Measurements from ENCODE around the gene MTARC1.

MTARC1 gene

DNA sequence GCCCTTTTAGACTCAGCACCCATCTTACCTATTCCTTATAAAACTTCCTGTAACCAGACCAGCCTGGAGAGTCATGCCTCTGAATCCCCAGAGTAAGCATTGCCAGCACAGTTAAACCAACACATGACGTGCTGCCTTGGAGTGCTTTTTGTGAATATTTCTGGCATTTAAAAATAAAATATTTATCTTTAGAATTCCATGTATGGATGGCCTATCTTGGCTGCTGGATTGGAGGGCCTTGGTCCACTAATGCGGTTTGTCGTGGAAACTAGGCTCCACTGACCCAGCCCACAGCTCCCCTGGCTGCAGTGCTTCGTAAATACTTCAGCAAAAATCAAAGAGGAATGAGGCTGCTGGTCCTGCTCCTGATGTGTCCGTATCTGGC, 17.5 kb downstream of the MTARC1 start:
- WGBS (ENCODE audit: extremely low coverage, insufficient coverage, insufficient read length): no CpG with 5 or more reads among the region's 5 CpGs
- peaks cover 21 to 47% of the 10 kb centered on the region in 2 experiments for H3K36me3 ChIP-seq (ENCODE audit: control insufficient read depth in 1 of 2, insufficient read depth in 2 of 2, low read length in 2 of 2)

DNA sequence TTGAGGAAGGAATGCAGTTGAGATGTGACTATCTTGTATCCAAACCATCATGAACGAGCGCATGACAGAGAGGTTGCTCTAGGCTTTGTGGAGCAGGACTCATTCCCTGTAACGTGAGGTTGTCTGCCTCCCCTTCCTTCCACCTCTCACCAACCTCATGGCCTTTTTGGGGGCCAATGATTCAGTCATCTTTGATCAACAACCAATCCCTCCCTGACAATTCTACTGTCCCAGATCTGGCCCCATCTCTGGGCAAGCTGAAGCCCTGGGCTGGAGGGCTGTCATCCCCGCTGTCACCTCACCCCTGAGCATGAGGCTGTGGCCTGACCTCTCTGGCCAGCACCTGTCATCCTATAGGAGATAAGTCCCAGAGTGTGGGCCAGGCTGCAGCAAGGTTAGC, 19.7 kb downstream of the MTARC1 start:
- H4K12ac ChIP-seq (ENCODE audit: low read depth, low read length): no peak overlapping the region
- no peak overlapping the region for H3K14ac ChIP-seq (ENCODE audit: low read length)
- no peak overlapping the region for H2AK5ac ChIP-seq (ENCODE audit: low read length)
- H2BK12ac ChIP-seq (ENCODE audit: low read length): no peak overlapping the region
- no peak overlapping the region for H2BK5ac ChIP-seq (ENCODE audit: low read depth, low read length, poor library complexity)
- H2BK120ac ChIP-seq (ENCODE audit: insufficient read depth, low read length, poor library complexity): no peak overlapping the region
- WGBS (ENCODE audit: extremely low coverage, insufficient coverage, insufficient read length): no CpG with 5 or more reads among the region's 4 CpGs
- H4K91ac ChIP-seq (ENCODE audit: low read depth, low read length): no peak overlapping the region
- H3K36me3 ChIP-seq (ENCODE audit: control insufficient read depth in 1 of 2, insufficient read depth in 2 of 2, low read length in 2 of 2): peaks cover 15 to 37% of the 10 kb centered on the region in 2 experiments
- H3K27ac ChIP-seq (ENCODE audit: low read depth, low read length): no peak overlapping the region
- no peaks in the 10 kb centered on the region for H3K79me2 ChIP-seq (ENCODE audit: control insufficient read depth, insufficient read depth, low read length, poor library complexity)
- no peaks in the 10 kb centered on the region for H3K9me3 ChIP-seq (ENCODE audit: insufficient read depth, low read depth, low read length)
- no peak overlapping the region for H2AFZ ChIP-seq (ENCODE audit: insufficient read depth, low read length, poor library complexity)
- H3K18ac ChIP-seq (ENCODE audit: low read length): no peak overlapping the region
- peaks cover 0 to 2% of the 10 kb centered on the region in 2 experiments for H3K4me1 ChIP-seq (ENCODE audit: control insufficient read depth in 1 of 2, insufficient read depth in 2 of 2, low read length in 2 of 2)
- H3K27me3 ChIP-seq (ENCODE audit: insufficient read depth, low read length): no peaks in the 10 kb centered on the region
- H3K4me2 ChIP-seq (ENCODE audit: low read length): no peak overlapping the region
- H3K23ac ChIP-seq (ENCODE audit: low read length): no peak overlapping the region
- no peak overlapping the region for H3K9ac ChIP-seq (ENCODE audit: low read length)
- no peak overlapping the region for H3K4ac ChIP-seq (ENCODE audit: low read depth, low read length)
- no peaks in the 10 kb centered on the region for H3K79me1 ChIP-seq (ENCODE audit: low read length)
- H4K8ac ChIP-seq (ENCODE audit: low read depth, low read length): no peak overlapping the region
- DNase-seq: no peak
- no peak overlapping the region for H3K4me3 ChIP-seq (ENCODE audit: low read depth, low read length)

More for the DNA sequence above, 17.5 kb downstream of the MTARC1 start:
- no peak overlapping the region for H2BK12ac ChIP-seq (ENCODE audit: low read length)
- H3K23ac ChIP-seq (ENCODE audit: low read length): no peak overlapping the region
- no peaks in the 10 kb centered on the region for H3K27me3 ChIP-seq (ENCODE audit: insufficient read depth, low read length)
- H4K8ac ChIP-seq (ENCODE audit: low read depth, low read length): no peak overlapping the region
- H3K4ac ChIP-seq (ENCODE audit: low read depth, low read length): no peak overlapping the region
- no peak for DNase-seq
- no peak overlapping the region for H3K14ac ChIP-seq (ENCODE audit: low read length)
- no peak overlapping the region for H3K18ac ChIP-seq (ENCODE audit: low read length)
- no peak overlapping the region for H2AFZ ChIP-seq (ENCODE audit: insufficient read depth, low read length, poor library complexity)
- no peaks in the 10 kb centered on the region for H3K4me1 ChIP-seq (ENCODE audit: control insufficient read depth in 1 of 2, insufficient read depth in 2 of 2, low read length in 2 of 2)
- no peaks in the 10 kb centered on the region for H3K79me2 ChIP-seq (ENCODE audit: control insufficient read depth, insufficient read depth, low read length, poor library complexity)
- no peaks in the 10 kb centered on the region for H3K9me3 ChIP-seq (ENCODE audit: insufficient read depth, low read depth, low read length)
- H3K79me1 ChIP-seq (ENCODE audit: low read length): no peaks in the 10 kb centered on the region
- H3K4me3 ChIP-seq (ENCODE audit: low read depth, low read length): no peak overlapping the region
- H3K4me2 ChIP-seq (ENCODE audit: low read length): no peak overlapping the region
- H4K12ac ChIP-seq (ENCODE audit: low read depth, low read length): no peak overlapping the region
- no peak overlapping the region for H3K9ac ChIP-seq (ENCODE audit: low read length)
- H2BK5ac ChIP-seq (ENCODE audit: low read depth, low read length, poor library complexity): no peak overlapping the region
- H3K27ac ChIP-seq (ENCODE audit: low read depth, low read length): no peak overlapping the region
- no peak overlapping the region for H2BK120ac ChIP-seq (ENCODE audit: insufficient read depth, low read length, poor library complexity)
- H4K91ac ChIP-seq (ENCODE audit: low read depth, low read length): no peak overlapping the region
- no peak overlapping the region for H2AK5ac ChIP-seq (ENCODE audit: low read length)

DNA sequence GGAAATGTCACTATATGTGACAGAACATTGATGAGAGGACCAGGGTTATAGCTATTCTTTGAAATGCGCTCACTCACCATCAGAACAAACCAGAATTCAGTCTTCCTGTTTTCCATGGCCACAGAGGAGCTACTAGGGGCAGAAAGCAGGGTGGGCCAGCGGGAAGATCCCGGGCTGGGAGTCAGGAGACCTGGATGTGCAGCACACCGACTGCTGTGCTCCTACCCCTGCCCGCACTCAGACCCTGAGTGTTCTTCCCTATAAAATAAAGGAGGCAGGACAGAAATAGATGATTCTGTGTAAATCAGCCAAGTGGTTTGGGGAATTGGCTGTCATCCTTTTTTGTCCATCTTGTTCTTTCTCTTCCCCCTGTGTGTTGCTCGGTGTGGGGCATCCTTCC, 21.0 kb downstream of the MTARC1 start:
- peaks cover 11 to 30% of the 10 kb centered on the region in 2 experiments for H3K36me3 ChIP-seq (ENCODE audit: control insufficient read depth in 1 of 2, insufficient read depth in 2 of 2, low read length in 2 of 2)
- H3K79me1 ChIP-seq (ENCODE audit: low read length): no peaks in the 10 kb centered on the region
- H2AK5ac ChIP-seq (ENCODE audit: low read length): no peak overlapping the region
- no peak overlapping the region for H3K9ac ChIP-seq (ENCODE audit: low read length)
- H2AFZ ChIP-seq (ENCODE audit: insufficient read depth, low read length, poor library complexity): no peak overlapping the region
- H3K23ac ChIP-seq (ENCODE audit: low read length): no peak overlapping the region
- no peak overlapping the region for H2BK5ac ChIP-seq (ENCODE audit: low read depth, low read length, poor library complexity)
- no peak overlapping the region for H3K18ac ChIP-seq (ENCODE audit: low read length)
- H2BK12ac ChIP-seq (ENCODE audit: low read length): no peak overlapping the region
- DNase-seq: no peak
- H3K14ac ChIP-seq (ENCODE audit: low read length): no peak overlapping the region
- no peak overlapping the region for H4K91ac ChIP-seq (ENCODE audit: low read depth, low read length)
- H3K4ac ChIP-seq (ENCODE audit: low read depth, low read length): no peak overlapping the region
- no peaks in the 10 kb centered on the region for H3K27me3 ChIP-seq (ENCODE audit: insufficient read depth, low read length)
- H3K9me3 ChIP-seq (ENCODE audit: insufficient read depth, low read depth, low read length): no peaks in the 10 kb centered on the region
- H3K4me3 ChIP-seq (ENCODE audit: low read depth, low read length): no peak overlapping the region
- peaks cover 0 to 4% of the 10 kb centered on the region in 2 experiments for H3K4me1 ChIP-seq (ENCODE audit: control insufficient read depth in 1 of 2, insufficient read depth in 2 of 2, low read length in 2 of 2)
- H3K27ac ChIP-seq (ENCODE audit: low read depth, low read length): no peak overlapping the region
- H2BK120ac ChIP-seq (ENCODE audit: insufficient read depth, low read length, poor library complexity): no peak overlapping the region
- no peak overlapping the region for H3K4me2 ChIP-seq (ENCODE audit: low read length)
- no peak overlapping the region for H4K12ac ChIP-seq (ENCODE audit: low read depth, low read length)
- no peak overlapping the region for H4K8ac ChIP-seq (ENCODE audit: low read depth, low read length)
- H3K79me2 ChIP-seq (ENCODE audit: control insufficient read depth, insufficient read depth, low read length, poor library complexity): no peaks in the 10 kb centered on the region
- no CpG with 5 or more reads among the region's 6 CpGs for WGBS (ENCODE audit: extremely low coverage, insufficient coverage, insufficient read length)

DNA sequence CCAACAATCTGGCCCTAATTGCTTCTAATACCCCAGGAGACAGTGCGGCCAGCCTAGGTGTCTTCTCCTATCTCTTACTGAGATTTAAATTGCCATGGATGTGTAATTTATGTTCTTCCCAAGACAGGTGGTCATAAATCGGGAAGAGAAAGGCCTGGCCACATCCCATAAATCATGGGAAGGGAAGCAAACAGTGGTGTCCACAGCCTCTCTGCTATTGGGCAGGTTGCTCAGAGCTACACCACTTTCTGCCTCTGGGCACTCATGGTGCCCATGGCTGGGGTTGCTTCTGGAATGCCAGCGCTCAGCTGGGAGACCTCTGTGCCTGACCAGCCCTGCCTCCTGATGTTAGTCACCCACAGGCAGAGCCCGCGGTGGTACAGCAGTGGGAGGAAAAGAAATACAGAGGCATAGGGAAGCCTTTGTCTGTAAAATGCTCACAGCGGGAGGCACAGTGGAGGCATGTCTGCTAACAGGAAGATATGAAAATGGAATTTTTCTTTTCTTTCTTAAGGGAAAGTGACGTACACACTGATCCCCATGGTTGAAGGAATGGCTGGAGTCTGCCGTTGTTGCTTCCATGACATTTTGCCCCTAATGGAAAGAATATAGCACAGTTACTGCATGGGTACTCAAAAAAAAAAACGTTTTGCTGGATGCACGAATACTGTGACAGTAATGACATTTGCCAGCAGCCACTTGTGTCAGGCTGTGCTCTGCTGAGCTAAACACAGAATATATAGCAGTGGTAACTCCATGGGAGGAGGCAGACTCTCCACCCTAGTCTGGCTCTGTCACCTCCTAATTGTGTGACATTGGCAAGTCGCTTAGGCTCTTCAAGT, 21.9 kb downstream of the MTARC1 start:
- no peak overlapping the region for H3K9ac ChIP-seq (ENCODE audit: low read length)
- no peak overlapping the region for H2AFZ ChIP-seq (ENCODE audit: insufficient read depth, low read length, poor library complexity)
- H3K79me1 ChIP-seq (ENCODE audit: low read length): no peaks in the 10 kb centered on the region
- no CpG with 5 or more reads among the region's 11 CpGs for WGBS (ENCODE audit: extremely low coverage, insufficient coverage, insufficient read length)
- no peak overlapping the region for H2BK120ac ChIP-seq (ENCODE audit: insufficient read depth, low read length, poor library complexity)
- H3K4me3 ChIP-seq (ENCODE audit: low read depth, low read length): no peak overlapping the region
- no peak overlapping the region for H2BK5ac ChIP-seq (ENCODE audit: low read depth, low read length, poor library complexity)
- H3K23ac ChIP-seq (ENCODE audit: low read length): no peak overlapping the region
- no peak overlapping the region for H4K12ac ChIP-seq (ENCODE audit: low read depth, low read length)
- no peak overlapping the region for H4K91ac ChIP-seq (ENCODE audit: low read depth, low read length)
- no peaks in the 10 kb centered on the region for H3K9me3 ChIP-seq (ENCODE audit: insufficient read depth, low read depth, low read length)
- H3K4me2 ChIP-seq (ENCODE audit: low read length): no peak overlapping the region
- H2BK12ac ChIP-seq (ENCODE audit: low read length): no peak overlapping the region
- H3K18ac ChIP-seq (ENCODE audit: low read length): no peak overlapping the region
- H3K27ac ChIP-seq (ENCODE audit: low read depth, low read length): no peak overlapping the region
- DNase-seq: no peak
- H3K4ac ChIP-seq (ENCODE audit: low read depth, low read length): no peak overlapping the region
- no peaks in the 10 kb centered on the region for H3K27me3 ChIP-seq (ENCODE audit: insufficient read depth, low read length)
- no peak overlapping the region for H2AK5ac ChIP-seq (ENCODE audit: low read length)
- H3K14ac ChIP-seq (ENCODE audit: low read length): no peak overlapping the region
- H3K4me1 ChIP-seq (ENCODE audit: control insufficient read depth in 1 of 2, insufficient read depth in 2 of 2, low read length in 2 of 2): peaks cover 0 to 4% of the 10 kb centered on the region in 2 experiments
- peaks cover 14 to 34% of the 10 kb centered on the region in 2 experiments for H3K36me3 ChIP-seq (ENCODE audit: control insufficient read depth in 1 of 2, insufficient read depth in 2 of 2, low read length in 2 of 2)
- no peak overlapping the region for H4K8ac ChIP-seq (ENCODE audit: low read depth, low read length)
- H3K79me2 ChIP-seq (ENCODE audit: control insufficient read depth, insufficient read depth, low read length, poor library complexity): no peaks in the 10 kb centered on the region

All from trophoblast cell (in vitro differentiated cells and primary cell).